GM12864 (cell line): ENCODE measurements around the gene IFNA1.
"Not testable (repeated sequence)": the region's sequence is repeated elsewhere in the genome, so short reads cannot be mapped to it uniquely, and the experiment has no call there.

Source experiments
- DNase-seq: peaks from one replicate; pipeline ENCODE4 v3.0.0-alpha.2; 2011; ENCODE audit warnings: low read depth
- H3K4me3 ChIP-seq: 2 replicates; pipeline ENCODE4 v1.5.1; 2011; ENCODE audit warnings: mild to moderate bottlenecking, low read depth, low read length, control low read depth
- CTCF ChIP-seq: IDR thresholded peaks from 2 replicates; pipeline ENCODE4 v1.5.1; 2011; ENCODE audit warnings: low read depth, mild to moderate bottlenecking, moderate library complexity, low read length, control low read depth, inconsistent platforms; ENCODE audit errors: missing control alignments

IFNA1 gene

GRCh38 chr9:21415493-21416267 is 24.6 kb upstream of the IFNA1 start:
- no peak overlapping the region for H3K4me3 ChIP-seq
- no peak for TF ChIP-seq CTCF
- DNase-seq: no peak

GRCh38 chr9:21428235-21428634 is 12.0 kb upstream of the IFNA1 start:
- DNase-seq: no peak

GRCh38 chr9:21429191-21429590 is 11.0 kb upstream of the IFNA1 start:
- DNase-seq: no peak
- no peak overlapping the region for H3K4me3 ChIP-seq
- TF ChIP-seq CTCF: no peak

More at GRCh38 chr9:21428235-21428634, 12.0 kb upstream of the IFNA1 start:
- TF ChIP-seq CTCF: no peak
- H3K4me3 ChIP-seq: no peak overlapping the region

GRCh38 chr9:21432672-21433425 is 7.4 kb upstream of the IFNA1 start:
- DNase-seq: no peak
- no peak for TF ChIP-seq CTCF
- H3K4me3 ChIP-seq: no peak overlapping the region

- DNase-seq: no peak
- peak; percentile 53 for TF ChIP-seq CTCF
These were observed 5.8 kb upstream of the IFNA1 start for GRCh38 chr9:21434202-21435014.

GRCh38 chr9:21435015-21435383 is 5.2 kb upstream of the IFNA1 start:
- not testable (repeated sequence) for H3K4me3 ChIP-seq, DNase-seq

More at GRCh38 chr9:21434202-21435014, 5.8 kb upstream of the IFNA1 start:
- H3K4me3 ChIP-seq: no peak overlapping the region
